ENCODE measurements around the gene PCDHGB1.

PCDHGB1 gene

DNA sequence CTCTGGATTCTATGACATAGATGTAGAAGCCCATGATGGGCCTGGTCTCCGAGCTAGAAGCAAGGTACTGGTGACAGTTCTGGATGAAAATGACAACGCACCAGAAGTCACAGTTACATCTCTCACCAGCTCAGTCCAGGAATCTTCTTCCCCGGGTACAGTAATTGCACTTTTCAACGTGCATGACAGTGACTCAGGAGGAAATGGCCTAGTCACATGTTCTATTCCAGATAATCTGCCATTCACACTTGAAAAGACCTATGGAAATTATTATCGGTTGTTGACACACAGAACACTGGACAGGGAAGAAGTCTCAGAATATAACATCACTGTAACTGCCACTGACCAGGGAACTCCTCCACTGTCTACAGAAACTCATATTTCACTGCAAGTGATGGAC lies 6.2 kb downstream of the PCDHGB1 start:
- Histone ChIP-seq H3K9me3 (ENCODE audit: low read length) (peaks cover 43% of the 10 kb centered on the region), H3K4me1 (ENCODE audit: insufficient read depth, low read length, severe bottlenecking) (no peaks in the 10 kb centered on the region), H3K27ac (ENCODE audit: low read depth, low read length, poor library complexity, severe bottlenecking) (no peak overlapping the region), H3K9me2 (ENCODE audit: low read depth, low read length) (no peaks in the 10 kb centered on the region), H3K79me2 (ENCODE audit: insufficient read depth, low read length) (no peaks in the 10 kb centered on the region), H3K27me3 (ENCODE audit: insufficient read depth, low read length) (no peaks in the 10 kb centered on the region), H3K4me2 (ENCODE audit: low read length) (no peak overlapping the region), H3F3A (ENCODE audit: insufficient read depth, low read length) (no peaks in the 10 kb centered on the region), H3K36me3 (ENCODE audit: insufficient read depth, low read length) (peaks cover 16% of the 10 kb centered on the region), H3K9ac (ENCODE audit: low read length) (no peak overlapping the region), H3K4me3 (ENCODE audit: low read depth, low read length, poor library complexity, severe bottlenecking) (no peak overlapping the region), H4K20me1 (ENCODE audit: insufficient read depth, low read length) (no peaks in the 10 kb centered on the region), H2AFZ (ENCODE audit: low read length) (no peak overlapping the region)
- TF ChIP-seq, protein P1, sequence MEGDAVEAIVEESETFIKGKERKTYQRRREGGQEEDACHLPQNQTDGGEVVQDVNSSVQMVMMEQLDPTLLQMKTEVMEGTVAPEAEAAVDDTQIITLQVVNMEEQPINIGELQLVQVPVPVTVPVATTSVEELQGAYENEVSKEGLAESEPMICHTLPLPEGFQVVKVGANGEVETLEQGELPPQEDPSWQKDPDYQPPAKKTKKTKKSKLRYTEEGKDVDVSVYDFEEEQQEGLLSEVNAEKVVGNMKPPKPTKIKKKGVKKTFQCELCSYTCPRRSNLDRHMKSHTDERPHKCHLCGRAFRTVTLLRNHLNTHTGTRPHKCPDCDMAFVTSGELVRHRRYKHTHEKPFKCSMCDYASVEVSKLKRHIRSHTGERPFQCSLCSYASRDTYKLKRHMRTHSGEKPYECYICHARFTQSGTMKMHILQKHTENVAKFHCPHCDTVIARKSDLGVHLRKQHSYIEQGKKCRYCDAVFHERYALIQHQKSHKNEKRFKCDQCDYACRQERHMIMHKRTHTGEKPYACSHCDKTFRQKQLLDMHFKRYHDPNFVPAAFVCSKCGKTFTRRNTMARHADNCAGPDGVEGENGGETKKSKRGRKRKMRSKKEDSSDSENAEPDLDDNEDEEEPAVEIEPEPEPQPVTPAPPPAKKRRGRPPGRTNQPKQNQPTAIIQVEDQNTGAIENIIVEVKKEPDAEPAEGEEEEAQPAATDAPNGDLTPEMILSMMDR (IDR thresholded peaks at IDR 0.05; ENCODE audit: low read length): no peak
- TF ChIP-seq EZH2 (IDR thresholded peaks at IDR 0.05; ENCODE audit: borderline replicate concordance, low read length): no peak

GRCh38 chr5:141356950-141357349 lies 7.1 kb downstream of the PCDHGB1 start:
- no peak overlapping the region for H3K27ac ChIP-seq (ENCODE audit: low read depth, low read length, poor library complexity, severe bottlenecking)
- peaks cover 13% of the 10 kb centered on the region; the same call in 1 of the 2 replicates for H3K36me3 ChIP-seq (ENCODE audit: insufficient read depth, low read length)
- H3K9me3 ChIP-seq (ENCODE audit: low read length): peaks cover 42% of the 10 kb centered on the region
- no peaks in the 10 kb centered on the region for H3K4me1 ChIP-seq (ENCODE audit: insufficient read depth, low read length, severe bottlenecking)
- no peak overlapping the region for H3K9ac ChIP-seq (ENCODE audit: low read length)
- no peak overlapping the region for H3K4me2 ChIP-seq (ENCODE audit: low read length)
- no peaks in the 10 kb centered on the region for H3K27me3 ChIP-seq (ENCODE audit: insufficient read depth, low read length)
- H4K20me1 ChIP-seq (ENCODE audit: insufficient read depth, low read length): no peaks in the 10 kb centered on the region
- H3K4me3 ChIP-seq (ENCODE audit: low read depth, low read length, poor library complexity, severe bottlenecking): no peak overlapping the region
- H3K79me2 ChIP-seq (ENCODE audit: insufficient read depth, low read length): no peaks in the 10 kb centered on the region
- H3K9me2 ChIP-seq (ENCODE audit: low read depth, low read length): no peaks in the 10 kb centered on the region
- TF ChIP-seq EZH2 (IDR thresholded peaks at IDR 0.05; ENCODE audit: borderline replicate concordance, low read length): no peak
- TF ChIP-seq, protein P1 (IDR thresholded peaks at IDR 0.05; ENCODE audit: low read length): no peak
- no peaks in the 10 kb centered on the region for H3F3A ChIP-seq (ENCODE audit: insufficient read depth, low read length)
- no peak overlapping the region for H2AFZ ChIP-seq (ENCODE audit: low read length)

DNA sequence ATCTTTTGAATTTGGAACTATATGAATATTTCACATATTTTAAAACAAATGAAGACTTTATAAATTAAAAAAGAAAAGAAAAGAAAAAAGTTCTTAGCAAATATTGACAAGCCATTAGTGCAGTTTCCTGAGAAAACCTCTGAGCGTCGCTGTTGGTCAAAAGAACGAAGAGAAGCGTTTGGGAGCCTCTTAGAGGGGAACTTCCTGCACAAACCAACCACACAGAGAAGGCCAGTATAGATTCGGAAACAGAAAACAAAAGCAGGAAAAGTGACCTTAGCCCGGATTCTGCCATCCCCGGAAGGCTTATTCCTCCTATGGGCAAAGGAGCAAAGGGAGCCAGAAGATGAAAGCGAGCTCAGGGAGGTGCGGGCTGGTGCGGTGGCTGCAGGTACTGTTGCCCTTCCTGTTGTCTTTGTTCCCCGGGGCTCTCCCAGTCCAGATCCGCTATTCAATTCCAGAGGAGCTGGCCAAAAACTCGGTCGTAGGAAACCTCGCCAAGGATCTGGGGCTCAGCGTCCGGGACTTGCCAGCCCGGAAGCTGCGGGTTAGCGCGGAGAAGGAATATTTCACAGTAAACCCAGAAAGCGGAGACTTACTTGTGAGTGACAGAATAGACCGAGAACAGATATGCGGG lies 10.0 kb downstream of the PCDHGB1 start, which contains the start of gene PCDHGB2:
Gene PCDHGB2 (plus strand): TSS at position 205 of the 637 bp plus-strand sequence. CDS start 142 bp downstream, at position 347.
- H3K27me3 ChIP-seq (ENCODE audit: insufficient read depth, low read length): no peaks in the 10 kb centered on the region
- no peaks in the 10 kb centered on the region for H3K4me1 ChIP-seq (ENCODE audit: insufficient read depth, low read length, severe bottlenecking)
- no peak within 1 kb of the TSS for H3K4me3 ChIP-seq (ENCODE audit: low read depth, low read length, poor library complexity, severe bottlenecking)
- H3K4me2 ChIP-seq (ENCODE audit: low read length): no peak within 1 kb of the TSS
- H3K36me3 ChIP-seq (ENCODE audit: insufficient read depth, low read length): peaks cover 7% of the 10 kb centered on the region; the same call in 1 of the 2 replicates
- no peaks in the 10 kb centered on the region for H3F3A ChIP-seq (ENCODE audit: insufficient read depth, low read length)
- no peak within 1 kb of the TSS for H3K9ac ChIP-seq (ENCODE audit: low read length)
- peaks cover 48% of the 10 kb centered on the region for H3K9me3 ChIP-seq (ENCODE audit: low read length)
- TF ChIP-seq, protein P1 (IDR thresholded peaks at IDR 0.05; ENCODE audit: low read length): no peak
- no peak for TF ChIP-seq EZH2 (IDR thresholded peaks at IDR 0.05; ENCODE audit: borderline replicate concordance, low read length)
- H3K9me2 ChIP-seq (ENCODE audit: low read depth, low read length): no peaks in the 10 kb centered on the region
- H3K27ac ChIP-seq (ENCODE audit: low read depth, low read length, poor library complexity, severe bottlenecking): no peak within 1 kb of the TSS
- no peaks in the 10 kb centered on the region for H4K20me1 ChIP-seq (ENCODE audit: insufficient read depth, low read length)
- no peaks in the 10 kb centered on the region for H3K79me2 ChIP-seq (ENCODE audit: insufficient read depth, low read length)
- H2AFZ ChIP-seq (ENCODE audit: low read length): no peak within 1 kb of the TSS

Data from OCI-LY1 (cell line).